T47D (cell line): ENCODE results near the gene F2R.
"Not testable (repeated sequence)": the region's sequence is repeated elsewhere in the genome, so short reads cannot be mapped to it uniquely, and the experiment has no call there.

ENCODE experiments used
- DNase-seq, 2 experiments: peaks; one replicate each; pipeline versions ENCODE4 v3.0.0 to v3.0.0-alpha.2; 2011 to 2012; ENCODE audit warnings: low read depth in 1 of 2, low spot score in 1 of 2
- JUND ChIP-seq: IDR thresholded peaks from 2 replicates; pipeline ENCODE4 v1.6.1; 2012; ENCODE audit warnings: low read depth
- in situ Hi-C: cut with HindIII; loops from 2 replicates; pipeline ENCODE4 v1.10.0; 2016; ENCODE audit warnings: low sequenced_read_pairs, low pct_unique_long_range_greater_than_20kb

F2R gene

GRCh38 chr5:76715736-76716455 is at the start of gene F2R:
Gene F2R, plus strand, starts transcription at chr5:76716126. Its CDS starts 182 bp downstream, at chr5:76716308.
- DNase-seq = peak; percentile 21 to 65
- no peak for TF ChIP-seq JUND
- in situ Hi-C loops = no loop called here

GRCh38 chr5:76667495-76667894 is 48.4 kb upstream of the F2R start:
- no peak for TF ChIP-seq JUND
- no peak for DNase-seq
- in situ Hi-C loops = no loop called here

GRCh38 chr5:76669245-76669644 is 46.7 kb upstream of the F2R start:
- in situ Hi-C loops = no loop called here
- TF ChIP-seq JUND = no peak
- no peak for DNase-seq

GRCh38 chr5:76670508-76670907 is 45.4 kb upstream of the F2R start:
- no peak for DNase-seq
- in situ Hi-C loops = no loop called here
- TF ChIP-seq JUND = no peak

DNA sequence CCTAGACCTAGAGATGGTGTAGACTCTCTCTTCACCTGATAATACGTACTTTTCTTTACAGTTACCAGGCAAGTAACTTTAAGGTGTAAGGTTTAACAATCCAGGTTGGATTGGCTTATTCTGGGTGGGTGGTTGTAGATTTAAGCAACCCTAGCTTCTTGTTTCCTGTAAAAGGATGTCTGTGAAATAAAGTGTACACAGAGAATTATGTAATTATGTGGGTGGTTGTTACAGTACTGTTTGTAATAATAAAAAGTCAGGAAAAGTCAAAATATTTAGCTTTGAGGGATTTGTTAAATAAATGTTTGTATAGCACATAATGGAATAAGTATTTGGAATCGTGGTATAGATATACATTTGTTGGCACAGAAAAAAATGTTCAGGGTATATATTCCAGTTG is 43.7 kb upstream of the F2R start:
- no peak for DNase-seq
- TF ChIP-seq JUND = no peak
- in situ Hi-C loops = no loop called here

DNA sequence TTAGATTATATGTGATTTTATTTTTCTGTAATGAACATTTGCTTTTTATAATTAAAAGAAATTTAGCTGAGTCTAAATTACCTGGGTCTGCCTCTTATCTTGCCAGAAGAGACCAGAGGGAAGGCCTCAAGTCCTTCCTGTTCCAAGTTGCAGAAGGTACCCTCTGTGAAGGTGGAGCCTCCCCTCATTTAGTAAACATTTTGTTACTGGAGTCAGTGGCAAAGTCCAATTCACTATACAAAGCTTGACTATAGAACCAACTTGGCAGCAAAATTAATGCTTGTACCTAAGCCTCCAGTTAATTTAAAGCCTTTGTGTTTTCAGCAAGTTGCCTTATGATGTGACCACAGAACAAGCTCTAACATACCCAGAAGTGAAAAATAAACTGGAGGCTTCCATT is 42.8 kb upstream of the F2R start:
- no peak for DNase-seq
- in situ Hi-C loops = no loop called here
- TF ChIP-seq JUND = no peak

GRCh38 chr5:76674330-76675066 is 41.4 kb upstream of the F2R start:
- TF ChIP-seq JUND = no peak
- no peak for DNase-seq
- in situ Hi-C loops = no loop called here

GRCh38 chr5:76675364-76675763 is 40.6 kb upstream of the F2R start:
- DNase-seq = no peak
- in situ Hi-C loops = no loop called here
- TF ChIP-seq JUND = no peak

DNA sequence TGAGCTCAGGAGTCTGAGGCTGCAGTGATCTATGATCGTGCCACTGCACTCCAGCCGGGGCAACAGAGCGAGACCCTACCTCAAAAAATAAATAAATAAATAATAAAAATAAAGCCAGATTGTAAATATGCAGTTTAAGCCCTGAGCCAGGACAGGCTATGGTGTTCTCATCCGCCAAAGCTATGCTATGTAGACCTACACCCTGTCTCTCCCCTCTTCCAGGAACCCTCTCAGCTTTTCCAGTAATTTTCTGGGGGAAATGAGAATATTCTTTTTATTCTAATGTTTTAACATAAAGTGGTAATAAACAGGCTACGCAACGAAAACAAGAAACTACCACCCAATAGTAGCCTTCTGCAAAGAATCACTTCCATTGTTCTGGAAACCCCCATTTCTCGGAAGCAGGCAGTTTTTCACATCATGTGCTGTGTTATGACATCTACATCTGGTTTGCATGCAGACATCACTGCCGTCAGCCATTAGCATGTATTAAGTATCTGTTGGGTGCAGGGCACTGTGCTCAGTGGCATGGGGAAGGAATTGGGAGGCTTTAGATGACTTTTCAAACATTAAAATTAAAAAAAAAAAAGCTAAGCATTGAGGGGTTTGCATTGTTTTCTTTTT is 38.0 kb upstream of the F2R start:
- DNase-seq = no peak

GRCh38 chr5:76679231-76679630 is 36.7 kb upstream of the F2R start:
- in situ Hi-C loops = no loop called here

More for the DNA sequence above, 38.0 kb upstream of the F2R start:
- TF ChIP-seq JUND = no peak
- in situ Hi-C loops = no loop called here

DNA sequence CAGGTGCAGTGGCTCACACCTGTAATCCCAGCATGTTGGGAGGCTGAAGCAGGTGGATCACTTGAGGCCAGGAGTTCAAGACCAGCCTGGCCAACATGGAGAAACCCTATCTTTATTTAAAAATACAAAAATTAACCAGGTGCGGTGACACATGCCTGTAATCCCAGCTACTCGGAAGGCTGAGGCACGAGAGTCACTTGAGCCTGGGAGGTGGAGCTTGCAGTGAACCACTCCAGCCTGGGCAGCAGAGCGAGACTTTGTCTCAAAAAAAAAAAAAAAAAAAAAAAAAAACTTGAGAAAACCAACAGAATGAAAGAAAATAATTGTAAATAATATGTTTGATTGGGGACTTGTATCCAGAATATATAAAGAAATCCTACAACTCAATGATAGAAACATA is 35.1 kb upstream of the F2R start:
- DNase-seq, in situ Hi-C loops: not testable (repeated sequence)

More at GRCh38 chr5:76679231-76679630, 36.7 kb upstream of the F2R start:
- no peak for TF ChIP-seq JUND
- DNase-seq = no peak

DNA sequence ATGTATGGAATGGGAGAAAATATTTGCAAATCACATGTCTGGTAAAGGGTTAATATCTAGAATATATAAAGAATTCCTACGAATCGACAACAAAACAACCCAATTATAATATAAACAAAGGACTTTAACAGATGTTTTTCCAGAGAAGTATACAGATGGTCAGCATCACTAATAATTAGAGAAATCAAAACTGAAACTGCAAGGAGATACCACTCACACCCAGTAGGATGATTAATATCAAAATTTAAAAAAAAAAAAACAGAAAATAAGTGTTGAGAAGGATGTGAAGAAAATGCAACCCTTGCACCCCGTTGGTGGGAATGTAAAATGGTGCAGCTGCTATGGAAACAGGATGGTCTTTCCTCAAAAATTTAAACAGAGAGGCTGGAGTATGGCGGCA is 34.6 kb upstream of the F2R start:
- no peak for TF ChIP-seq JUND
- DNase-seq = no peak
- in situ Hi-C loops = no loop called here

DNA sequence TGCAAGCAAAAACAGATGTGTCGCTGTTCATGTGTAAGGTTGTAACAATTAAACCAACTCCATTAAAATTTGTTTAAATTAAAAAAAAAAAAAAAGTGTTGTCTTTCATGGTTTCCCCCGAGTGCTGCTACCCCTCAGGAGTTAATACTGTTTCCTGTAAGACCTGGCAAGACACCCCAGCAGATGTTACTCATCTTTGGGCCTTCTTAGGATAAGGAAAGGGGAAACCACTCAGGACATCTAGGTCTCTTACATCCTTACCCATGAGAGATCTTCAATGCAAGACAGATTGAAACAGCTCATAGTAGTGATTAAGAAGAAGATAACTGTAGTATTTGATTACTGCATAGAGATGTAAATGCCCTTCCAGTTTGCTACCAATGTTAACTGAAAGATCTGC is 33.5 kb upstream of the F2R start:
- TF ChIP-seq JUND = no peak
- in situ Hi-C loops = no loop called here
- no peak for DNase-seq
